ENCODE data around the gene RACK1.

- TF ChIP-seq CTCF (IDR thresholded peaks at IDR 0.05; ENCODE audit: extremely low read depth in 1 of 2, insufficient read depth in 1 of 2, low read depth in 1 of 2, low read length in 2 of 2) (peak in 1 of 2 donors; percentile 10), POLR2A (IDR thresholded peaks at IDR 0.05; ENCODE audit: low read depth, low read length) (no peak), EZH2 (IDR thresholded peaks at IDR 0.05; ENCODE audit: borderline replicate concordance, low read depth, low read length, severe bottlenecking) (no peak), JUN (IDR thresholded peaks at IDR 0.05; ENCODE audit: borderline replicate concordance, insufficient read depth, insufficient read length, low read depth) (no peak), FOS (IDR thresholded peaks at IDR 0.05; ENCODE audit: borderline replicate concordance, insufficient read depth, low read length) (no peak), POLR2AphosphoS5 (IDR thresholded peaks at IDR 0.05; ENCODE audit: insufficient read depth, low read depth, low read length) (no peak), MYC (IDR thresholded peaks at IDR 0.05; ENCODE audit: low read depth, low read length) (no peak), MAX (IDR thresholded peaks at IDR 0.05; ENCODE audit: insufficient read depth, insufficient read length) (peak; percentile 15)
Measured at GRCh38 chr5:181246276-181247049, 2.8 kb upstream of the RACK1 start.

Measured in endothelial cell of umbilical vein (primary cell).